ENCODE results near the gene ZMYND11.

DNA sequence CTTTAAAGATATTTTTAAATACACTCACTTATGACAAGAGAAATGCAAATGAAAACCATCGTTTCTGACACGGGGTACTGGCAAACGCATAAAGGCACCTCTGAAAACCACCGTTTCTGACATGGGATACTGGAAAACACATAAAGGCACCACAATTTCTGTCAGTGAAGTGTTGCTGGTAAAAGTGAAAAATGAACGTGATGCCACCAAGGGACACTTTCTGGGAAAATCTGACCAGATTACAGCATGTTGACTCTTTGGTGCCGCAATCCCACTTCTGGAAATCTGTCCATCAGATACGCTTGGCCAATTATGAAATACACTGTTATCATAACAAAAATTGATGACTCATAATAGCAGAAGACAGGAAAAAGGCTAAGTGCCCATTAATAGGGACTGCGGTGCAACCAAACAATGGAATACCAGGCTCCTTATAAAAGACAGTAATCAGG, 131.7 kb downstream of the ZMYND11 start:
- no peak for TF ChIP-seq CBX5 (IDR thresholded peaks at IDR 0.05; ENCODE audit: low read depth, low read length)
- no peak for TF ChIP-seq POLR2A (IDR thresholded peaks at IDR 0.05; ENCODE audit: control extremely low read depth in 1 of 2, low read depth in 2 of 2, low read length in 2 of 2)
- TF ChIP-seq, protein P1, sequence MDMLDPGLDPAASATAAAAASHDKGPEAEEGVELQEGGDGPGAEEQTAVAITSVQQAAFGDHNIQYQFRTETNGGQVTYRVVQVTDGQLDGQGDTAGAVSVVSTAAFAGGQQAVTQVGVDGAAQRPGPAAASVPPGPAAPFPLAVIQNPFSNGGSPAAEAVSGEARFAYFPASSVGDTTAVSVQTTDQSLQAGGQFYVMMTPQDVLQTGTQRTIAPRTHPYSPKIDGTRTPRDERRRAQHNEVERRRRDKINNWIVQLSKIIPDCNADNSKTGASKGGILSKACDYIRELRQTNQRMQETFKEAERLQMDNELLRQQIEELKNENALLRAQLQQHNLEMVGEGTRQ (IDR thresholded peaks at IDR 0.05; ENCODE audit: low read length): no peak
- no peak for TF ChIP-seq CEBPB (IDR thresholded peaks at IDR 0.05; ENCODE audit: low read depth, low read length)
- no peak for TF ChIP-seq CHD1 (IDR thresholded peaks at IDR 0.05; ENCODE audit: low read depth, low read length)
